D721Med (cell line): ENCODE results near the gene EXOSC5.

Experiments used
- DNase-seq: peaks from one replicate; pipeline ENCODE4 v3.0.0; 2011; ENCODE audit warnings: low spot score; ENCODE audit not compliant: insufficient read length
- FAIRE-seq: peaks from 2 replicates; lab custom pipeline; 2011; peaks lifted over from hg19 to GRCh38; lab: Jason Lieb, UNC
- CTCF ChIP-seq: IDR thresholded peaks from 2 replicates; pipeline ENCODE4 v1.5.1; 2012; ENCODE audit warnings: mild to moderate bottlenecking, control low read depth; ENCODE audit not compliant: insufficient read depth; ENCODE audit errors: missing control alignments

EXOSC5 gene

GRCh38 chr19:41367848-41368301 lies 29.3 kb downstream of the EXOSC5 start:
- no peak for TF ChIP-seq CTCF
- no peak for FAIRE-seq
- DNase-seq = no peak

GRCh38 chr19:41366089-41366488 lies 31.1 kb downstream of the EXOSC5 start:
- DNase-seq (no peak), FAIRE-seq (no peak)
- TF ChIP-seq CTCF = no peak

- no peak for DNase-seq
- no peak for TF ChIP-seq CTCF
- FAIRE-seq = no peak
Measured at GRCh38 chr19:41364524-41365391, 32.4 kb downstream of the EXOSC5 start.

- FAIRE-seq (no peak), DNase-seq (peak; percentile 94)
- no peak for TF ChIP-seq CTCF
Measured at GRCh38 chr19:41363753-41364523, 33.2 kb downstream of the EXOSC5 start, which contains the start of gene B9D2. TSS of gene B9D2 (minus strand) at chr19:41364149. CDS start at chr19:41363519, 630 bp downstream.

- DNase-seq = no peak
- TF ChIP-seq CTCF = no peak
- FAIRE-seq = no peak
Measured at GRCh38 chr19:41363371-41363752, 33.8 kb downstream of the EXOSC5 start.

GRCh38 chr19:41362143-41362847 lies 34.9 kb downstream of the EXOSC5 start:
- FAIRE-seq = no peak
- no peak for TF ChIP-seq CTCF
- DNase-seq = no peak
